K562 (cell line): Measurements from ENCODE around the gene SCG5. TPM values are rescaled to one million over a fixed set of nuclear protein-coding genes. Genes with fewer than 3 reads are reported as not detected.

Experiments used
- ATAC-seq: fragments of 200-7000 bp; cut with Tn5 transposase; 3 replicates; pipeline ENCODE4 v1.9.1; 2020; ENCODE audit warnings: moderate library complexity
- BruUV-seq: library from RNA; stranded (reverse); fragments of 400-500 nt; replicated peaks from 2 replicates; lab custom pipeline; 2021; lab: Mats Ljungman, UMichigan
- CTCF ChIA-PET: fragments of 300-600 bp; formaldehyde crosslinking; extraction: SDS; loops from one replicate; lab custom pipeline; 2021; ENCODE audit warnings: low intra/inter-chr PET ratio; lab: Yijun Ruan, JAX
- POLR2A ChIA-PET: fragments of 300-600, 350-650 bp; sonication (Branson Sonifier 250); formaldehyde crosslinking; extraction: SDS; loops from one replicate; lab custom pipeline; 2021; ENCODE audit warnings: antibody characterized with exemption, inconsistent platforms; lab: Yijun Ruan, JAX
- DNase-seq, 4 experiments: peaks; one replicate each; pipeline versions ENCODE4 v3.0.0 to v3.0.0-alpha.2; 2011 to 2018; ENCODE audit warnings: low spot score in 3 of 4, mixed read lengths in 3 of 4; ENCODE audit errors: extremely low read depth in 1 of 4
- FAIRE-seq: peaks from 2 replicates; lab custom pipeline; 2011; peaks lifted over from hg19 to GRCh38; lab: Jason Lieb, UNC
- H2AFZ ChIP-seq: 2 replicates; pipeline ENCODE4 v1.6.0; 2011; ENCODE audit warnings: low read depth, low read length, control low read depth, inconsistent platforms
- H3K27ac ChIP-seq: fragments of 200-600 bp; 3 replicates; pipeline ENCODE4 v1.8.0; 2011; ENCODE audit warnings: low read depth, mild to moderate bottlenecking, control low read depth, inconsistent platforms, low read length, moderate library complexity, mixed read lengths; ENCODE audit errors: extremely low read depth
- H3K27me3 ChIP-seq, 2 experiments: fragments of 300-600 bp in 1 of 2; 2 replicates in 1 of 2; 3 replicates in 1 of 2; pipeline versions ENCODE4 v1.6.0 to v1.8.0; 2011; ENCODE audit warnings: inconsistent platforms in 2 of 2, low read length in 2 of 2, mild to moderate bottlenecking in 1 of 2, mixed read lengths in 1 of 2, moderate library complexity in 1 of 2; ENCODE audit not compliant: control insufficient read depth in 2 of 2, insufficient read depth in 2 of 2
- H3K36me3 ChIP-seq: fragments of 300-600 bp; 3 replicates; pipeline ENCODE4 v1.8.0; 2011; ENCODE audit warnings: mild to moderate bottlenecking, low read length, inconsistent platforms; ENCODE audit not compliant: control insufficient read depth, insufficient read depth
- H3K4me1 ChIP-seq, 2 experiments: fragments of 200-600 bp in 1 of 2; replicated peaks in 1 of 2; 2 replicates in 1 of 2; 3 replicates in 1 of 2; pipeline versions ENCODE4 v1.5.1 to v1.8.0; 2011; ENCODE audit warnings: inconsistent platforms in 2 of 2, low read length in 2 of 2, mild to moderate bottlenecking in 1 of 2, mixed read lengths in 1 of 2, moderate library complexity in 1 of 2; ENCODE audit not compliant: control insufficient read depth in 2 of 2, insufficient read depth in 2 of 2
- H3K4me2 ChIP-seq: 2 replicates; pipeline ENCODE4 v1.6.1; 2011; ENCODE audit warnings: low read length, control low read depth, inconsistent platforms, mixed read lengths; ENCODE audit not compliant: insufficient read depth
- H3K4me3 ChIP-seq: fragments of 200-600 bp; sonication (generic), shearing (Covaris generic); 2 replicates; pipeline ENCODE4 v1.5.1; 2016; ENCODE audit warnings: control low read depth, inconsistent platforms
- H3K79me2 ChIP-seq: fragments of 200-600 bp; 3 replicates; pipeline ENCODE4 v1.8.0; 2011; ENCODE audit warnings: low read length, inconsistent platforms; ENCODE audit not compliant: control insufficient read depth, insufficient read depth
- H3K9ac ChIP-seq, 2 experiments: 2 replicates each; pipeline versions ENCODE4 v1.6.0 to v1.6.1; 2011; ENCODE audit warnings: low read depth in 2 of 2, low read length in 2 of 2, control low read depth in 1 of 2, inconsistent platforms in 1 of 2, mild to moderate bottlenecking in 1 of 2, mixed read lengths in 1 of 2; ENCODE audit not compliant: insufficient read depth in 1 of 2
- H3K9me1 ChIP-seq: one replicate; pipeline ENCODE4 v1.6.0; 2011; ENCODE audit warnings: inconsistent platforms, mild to moderate bottlenecking, low read length, moderate library complexity; ENCODE audit not compliant: control insufficient read depth, insufficient read depth
- H3K9me3 ChIP-seq: replicated peaks from 2 replicates; pipeline ENCODE4 v1.5.1; 2011; ENCODE audit warnings: low read depth, low read length, inconsistent platforms; ENCODE audit not compliant: control insufficient read depth, insufficient read depth
- H4K20me1 ChIP-seq: replicated peaks from 2 replicates; pipeline ENCODE4 v1.6.1; 2011; ENCODE audit warnings: low read length, inconsistent platforms, mixed read lengths; ENCODE audit not compliant: control insufficient read depth, insufficient read depth
- CHD2 ChIP-seq: IDR thresholded peaks from 2 replicates; pipeline ENCODE4 v1.6.1; 2011; ENCODE audit warnings: low read depth, low read length
- GABPB2 ChIP-seq: fragments of 250-450 bp; sonication (Bioruptor Pico); conservative IDR thresholded peaks from 2 replicates; pipeline ENCODE4 v1.5.1; 2021; ENCODE audit warnings: mild to moderate bottlenecking
- GTF2B ChIP-seq: IDR thresholded peaks from 2 replicates; pipeline ENCODE4 v1.6.1; 2011; ENCODE audit not compliant: insufficient read length; ENCODE audit errors: extremely low read depth
- GTF2E2 ChIP-seq: fragments of 200-800 bp; sonication (Bioruptor generic); IDR thresholded peaks from 2 replicates; pipeline ENCODE4 v1.6.1; 2016; ENCODE audit warnings: missing genetic modification characterization, missing compliant biosample characterization
- NFIX ChIP-seq: fragments of 250-450 bp; sonication (Bioruptor Pico); IDR thresholded peaks from 2 replicates; pipeline ENCODE4 v1.4.0; 2020; ENCODE audit warnings: low read depth, mild to moderate bottlenecking, moderate library complexity
- SNIP1 ChIP-seq: fragments of 450-650 bp; IDR thresholded peaks from 2 replicates; pipeline ENCODE4 v1.7.1; 2017; ENCODE audit warnings: low read depth, mild to moderate bottlenecking
- SRSF7 ChIP-seq: fragments of 200-400 bp; formaldehyde crosslinking; optimal IDR thresholded peaks from 2 replicates; pipeline ENCODE3; 2017; ENCODE audit warnings: mild to moderate bottlenecking, low read depth, low read length
- SUPT5H ChIP-seq: fragments of 450-650 bp; IDR thresholded peaks from 2 replicates; pipeline ENCODE4 v1.6.1; 2016
- XRCC4 ChIP-seq: IDR thresholded peaks from one replicate; pipeline ENCODE4 v1.6.1; 2011; ENCODE audit not compliant: insufficient read depth, insufficient read length; ENCODE audit errors: extremely low read depth
- ZKSCAN1 ChIP-seq: fragments of 150-350 bp; IDR thresholded peaks from 2 replicates; pipeline ENCODE4 v1.6.1; 2016; ENCODE audit warnings: low read depth, low read length
- ZNF311 ChIP-seq: fragments of 250-450 bp; sonication (Bioruptor Pico); IDR thresholded peaks from 2 replicates; pipeline ENCODE4 v1.4.0; 2020; ENCODE audit warnings: mild to moderate bottlenecking, moderate library complexity
- WGBS: fragments of 100-300 bp; shearing (Covaris generic); methylation state at CpG from one replicate; pipeline ENCODE4 v1.1.6; 2016; ENCODE audit warnings: low coverage, mixed read lengths; ENCODE audit not compliant: insufficient coverage; ENCODE audit errors: missing lambda C conversion rate; 5-methylcytosine and 5-hydroxymethylcytosine counted together
- in situ Hi-C: fragments of 300-500 bp; cut with MboI; formaldehyde crosslinking; loops from 4 replicates; pipeline ENCODE4 v1.15.0; 2018; ENCODE audit warnings: inconsistent platforms, mixed read lengths
- intact Hi-C: fragments of 100-400 bp; cut with micrococcal nuclease; formaldehyde crosslinking; loops from 2 replicates; pipeline ENCODE4 v1.14.2; 2022
- polyA plus RNA-seq, 8 experiments: library from polyadenylated mRNA; depleted of rRNA in 4 of 8; stranded (reverse) in 5 of 8; unstranded in 3 of 8; fragments of >200 nt; fragmentation: Nextera tagmentation in 2 of 8; fragmentation: Illumina TruSeq in 1 of 8; extraction: Ambion mirVana in 2 of 8; extraction: Trizol in 1 of 8; gene quantifications; 2 replicates each; pipeline versions ENCODE4 v1.2.1 to v1.2.3, GENCODE V29; 2011 to 2014; ENCODE audit warnings: inconsistent platforms in 1 of 8, missing spikeins in 1 of 8
- total RNA-seq, 7 experiments: library from RNA; depleted of rRNA in 6 of 7; stranded (reverse); fragments of >200 nt in 6 of 7; fragmentation: Illumina TruSeq in 2 of 7; extraction: Trizol in 2 of 7; gene quantifications; 2 replicates each; pipeline versions ENCODE4 v1.2.1 to v1.2.3, GENCODE V29; 2011 to 2021; ENCODE audit warnings: low replicate concordance in 1 of 7
- TF ChIP-seq, protein P1 (sequence below): sonication (generic); formaldehyde crosslinking; IDR thresholded peaks from 2 replicates; pipeline ENCODE4 v1.5.0; 2020; ENCODE audit warnings: missing genetic modification reagents

SCG5 gene
- total and polyA plus RNA-seq, 9 of the 15 experiments (the other 6 are each of a cell fraction or from before 2014, with no cell fraction given): 0.06 to 0.76 (median 0.28) TPM; not detected in 2

DNA sequence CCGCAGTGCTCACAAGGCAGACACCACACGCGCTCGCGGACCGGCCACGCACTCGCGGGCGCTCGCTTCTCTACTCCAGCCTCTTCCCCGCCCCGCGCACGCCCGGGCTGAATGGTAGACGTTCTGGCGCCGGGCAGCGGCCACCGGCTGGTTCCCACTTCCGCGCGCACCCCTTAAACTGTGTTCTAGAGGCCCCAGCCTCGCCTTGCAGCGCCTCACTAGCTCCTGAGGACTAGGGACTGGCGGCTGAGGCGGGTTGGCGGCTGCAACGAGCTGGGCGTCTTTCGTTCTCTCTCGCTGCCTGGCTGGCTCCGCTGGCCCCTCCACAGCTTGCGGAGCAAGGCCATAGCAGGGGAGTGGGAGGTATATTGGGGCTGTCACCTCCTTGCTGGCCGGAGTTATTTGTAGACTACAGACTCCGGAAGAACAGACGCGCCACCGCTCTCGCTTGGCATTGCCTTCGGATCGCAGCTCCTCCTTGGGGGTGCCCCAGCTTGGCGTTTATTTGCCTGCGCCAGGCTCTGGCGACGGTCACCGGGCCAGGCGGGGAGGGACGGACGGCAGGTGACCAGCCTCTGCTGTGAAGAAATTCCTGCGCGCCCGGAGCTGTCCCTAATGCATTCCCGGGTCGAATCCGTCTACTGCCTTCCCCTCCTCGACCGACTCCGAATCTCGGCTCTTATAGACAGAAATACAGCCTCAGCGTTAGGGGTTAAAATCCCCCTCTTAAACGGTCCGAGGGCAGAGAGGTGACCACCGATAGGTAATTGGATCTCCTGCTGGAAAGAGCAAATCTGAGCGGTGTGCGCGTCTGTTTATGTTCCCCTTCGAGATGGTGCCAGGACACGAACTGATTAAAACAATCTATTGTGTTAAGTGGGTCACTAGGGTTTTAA lies 77.6 kb downstream of the SCG5 start:
- POLR2A ChIA-PET: no interaction called here
- BruUV-seq: no TSS peak
- ATAC-seq: no peak
- Histone ChIP-seq H3K9me1 (no peaks in the 10 kb centered on the region), H2AFZ (no peak overlapping the region), H3K4me2 (no peak overlapping the region), H3K9ac (no peak overlapping the region), H3K27ac (no peak overlapping the region), H3K9me3 (no peaks in the 10 kb centered on the region), H3K4me3 (no peak overlapping the region), H3K4me1 (peaks cover 0 to 13% of the 10 kb centered on the region in 2 experiments; a peak in 2 of 5 replicates), H3K36me3 (no peaks in the 10 kb centered on the region), H3K27me3 (peaks cover 8 to 17% of the 10 kb centered on the region in 2 experiments; a peak in 3 of 5 replicates), H3K79me2 (no peaks in the 10 kb centered on the region), H4K20me1 (no peaks in the 10 kb centered on the region)
- FAIRE-seq: no peak
- CTCF ChIA-PET: no interaction called here
- in situ Hi-C loops: no loop called here
- no peak for TF ChIP-seq GTF2E2 (tag)
- TF ChIP-seq SUPT5H: no peak
- no peak for TF ChIP-seq ZNF311 (CRISPR knock-in tag)
- no peak for TF ChIP-seq SNIP1
- no peak for TF ChIP-seq GABPB2
- TF ChIP-seq SRSF7: no peak
- TF ChIP-seq NFIX (CRISPR knock-in tag): no peak
- TF ChIP-seq, protein P1, sequence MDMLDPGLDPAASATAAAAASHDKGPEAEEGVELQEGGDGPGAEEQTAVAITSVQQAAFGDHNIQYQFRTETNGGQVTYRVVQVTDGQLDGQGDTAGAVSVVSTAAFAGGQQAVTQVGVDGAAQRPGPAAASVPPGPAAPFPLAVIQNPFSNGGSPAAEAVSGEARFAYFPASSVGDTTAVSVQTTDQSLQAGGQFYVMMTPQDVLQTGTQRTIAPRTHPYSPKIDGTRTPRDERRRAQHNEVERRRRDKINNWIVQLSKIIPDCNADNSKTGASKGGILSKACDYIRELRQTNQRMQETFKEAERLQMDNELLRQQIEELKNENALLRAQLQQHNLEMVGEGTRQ (CRISPR knock-in tag): no peak
- no peak for TF ChIP-seq ZKSCAN1
- no peak for TF ChIP-seq XRCC4
- TF ChIP-seq GTF2B: no peak
- no peak for TF ChIP-seq CHD2
- intact Hi-C loops: no loop called here
- DNase-seq: no peak
- 36% methylated on average over 55 of the region's 70 CpGs for WGBS
